Astrocyte (in vitro differentiated cells and primary cell): Measurements from ENCODE around the gene MLKL. TPM values are rescaled to one million over a fixed set of nuclear protein-coding genes. Genes with fewer than 3 reads are reported as not detected.

Source experiments
- DNase-seq: peaks from one replicate; pipeline ENCODE4 v3.0.0-alpha.2; 2010; ENCODE audit warnings: low read depth
- FAIRE-seq: peaks from 2 replicates; lab custom pipeline; 2011; peaks lifted over from hg19 to GRCh38; lab: Jason Lieb, UNC
- H2AFZ ChIP-seq: 2 replicates; pipeline ENCODE4 v1.6.0; 2012; ENCODE audit warnings: low read depth, low read length, inconsistent platforms
- H3K27ac ChIP-seq: 2 replicates; pipeline ENCODE4 v1.5.1; 2011; ENCODE audit warnings: low read depth, low read length, inconsistent platforms
- H3K27me3 ChIP-seq: 2 replicates; pipeline ENCODE4 v1.6.0; 2011; ENCODE audit warnings: low read length, inconsistent platforms; ENCODE audit not compliant: insufficient read depth
- H3K36me3 ChIP-seq: 2 replicates; pipeline ENCODE4 v1.5.1; 2011; ENCODE audit warnings: low read length, inconsistent platforms; ENCODE audit not compliant: insufficient read depth
- H3K4me1 ChIP-seq: 2 replicates; pipeline ENCODE4 v1.5.1; 2011; ENCODE audit warnings: low read length, inconsistent platforms; ENCODE audit not compliant: insufficient read depth
- H3K4me2 ChIP-seq: 2 replicates; pipeline ENCODE4 v1.6.0; 2012; ENCODE audit warnings: low read length, inconsistent platforms
- H3K4me3 ChIP-seq: 2 replicates; pipeline ENCODE4 v1.5.1; 2011; ENCODE audit warnings: low read depth, mild to moderate bottlenecking, low read length, inconsistent platforms; ENCODE audit not compliant: insufficient read depth
- H3K79me2 ChIP-seq: 2 replicates; pipeline ENCODE4 v1.6.0; 2012; ENCODE audit warnings: mild to moderate bottlenecking, low read length, inconsistent platforms; ENCODE audit not compliant: insufficient read depth
- H3K9ac ChIP-seq: 2 replicates; pipeline ENCODE4 v1.6.0; 2012; ENCODE audit warnings: mild to moderate bottlenecking, low read length, inconsistent platforms
- H3K9me3 ChIP-seq: 2 replicates; pipeline ENCODE4 v1.5.1; 2012; ENCODE audit warnings: low read depth, mild to moderate bottlenecking, low read length, inconsistent platforms; ENCODE audit not compliant: insufficient read depth
- H4K20me1 ChIP-seq: 2 replicates; pipeline ENCODE4 v1.6.0; 2012; ENCODE audit warnings: low read length, inconsistent platforms; ENCODE audit not compliant: insufficient read depth
- H3K27ac Mint-ChIP-seq: one replicate; pipeline ENCODE4 v1.8.0; 2021; ENCODE audit warnings: mild to moderate bottlenecking, mixed read lengths; ENCODE audit not compliant: unreplicated experiment
- H3K27me3 Mint-ChIP-seq: one replicate; pipeline ENCODE4 v1.8.0; 2021; ENCODE audit warnings: low read depth, mixed read lengths; ENCODE audit not compliant: unreplicated experiment
- H3K36me3 Mint-ChIP-seq: one replicate; pipeline ENCODE4 v1.8.0; 2021; ENCODE audit warnings: low read depth, mixed read lengths; ENCODE audit not compliant: unreplicated experiment
- H3K4me1 Mint-ChIP-seq: one replicate; pipeline ENCODE4 v1.8.0; 2021; ENCODE audit warnings: low read depth, mixed read lengths; ENCODE audit not compliant: unreplicated experiment
- H3K4me3 Mint-ChIP-seq: one replicate; pipeline ENCODE4 v1.8.0; 2021; ENCODE audit warnings: mild to moderate bottlenecking, moderate library complexity, mixed read lengths; ENCODE audit not compliant: unreplicated experiment
- H3K9me3 Mint-ChIP-seq: one replicate; pipeline ENCODE4 v1.8.0; 2021; ENCODE audit warnings: mild to moderate bottlenecking, mixed read lengths; ENCODE audit not compliant: unreplicated experiment
- EZH2 ChIP-seq: IDR thresholded peaks from 2 replicates; pipeline ENCODE4 v1.6.1; 2012; ENCODE audit warnings: mild to moderate bottlenecking, low read length, inconsistent platforms; ENCODE audit not compliant: insufficient read depth
- total RNA-seq: library from RNA; stranded (reverse); gene quantifications from 2 replicates; pipeline ENCODE4 v1.2.1, GENCODE V29; 2021
- TF ChIP-seq, protein P1 (sequence below): IDR thresholded peaks from 2 replicates; pipeline ENCODE4 v1.5.1; 2011; ENCODE audit warnings: low read depth, mild to moderate bottlenecking, inconsistent platforms, low read length, moderate library complexity; ENCODE audit not compliant: insufficient read depth

Gene MLKL
- total RNA-seq, 1 donor from 2014 or later, result 6.2 TPM

DNA sequence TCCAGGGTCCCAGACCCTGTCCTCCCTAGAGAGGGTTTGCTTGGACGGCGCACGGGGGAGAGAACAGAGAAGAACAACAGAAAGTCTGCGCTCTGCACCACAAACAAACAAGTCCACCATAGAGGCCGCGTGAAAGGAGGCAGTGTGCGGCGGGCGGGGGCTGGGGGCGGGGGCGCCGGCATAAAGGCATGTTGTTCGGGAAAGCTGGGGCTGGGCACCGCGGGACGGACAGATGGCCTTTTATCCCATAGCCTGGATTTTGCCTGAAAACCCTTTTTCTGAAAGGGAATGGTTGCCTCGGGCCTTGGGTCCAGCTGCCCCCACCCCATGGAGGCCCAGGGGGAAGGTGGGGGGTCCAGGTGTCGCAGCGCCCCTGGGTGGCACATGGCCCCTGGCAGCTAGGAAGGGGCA, 48.0 kb upstream of the MLKL start:
- Histone ChIP-seq H3K27me3 (no peaks in the 10 kb centered on the region), H4K20me1 (no peaks in the 10 kb centered on the region), H3K9me3 (no peaks in the 10 kb centered on the region), H3K36me3 (no peaks in the 10 kb centered on the region), H3K4me1 (peaks cover 10% of the 10 kb centered on the region), H3K79me2 (no peaks in the 10 kb centered on the region), H3K27ac (no peak overlapping the region), H3K4me3 (no peak overlapping the region), H2AFZ (no peak overlapping the region), H3K9ac (no peak overlapping the region), H3K4me2 (no peak overlapping the region)
- Mint-ChIP-seq H3K4me1 (peaks cover 5% of the 10 kb centered on the region), H3K27me3 (peaks cover 18% of the 10 kb centered on the region), H3K36me3 (no peaks in the 10 kb centered on the region), H3K27ac (no peak overlapping the region), H3K4me3 (no peak overlapping the region), H3K9me3 (no peaks in the 10 kb centered on the region)
- DNase-seq (no peak), FAIRE-seq (no peak)
- TF ChIP-seq EZH2, result no peak
- TF ChIP-seq, protein P1, sequence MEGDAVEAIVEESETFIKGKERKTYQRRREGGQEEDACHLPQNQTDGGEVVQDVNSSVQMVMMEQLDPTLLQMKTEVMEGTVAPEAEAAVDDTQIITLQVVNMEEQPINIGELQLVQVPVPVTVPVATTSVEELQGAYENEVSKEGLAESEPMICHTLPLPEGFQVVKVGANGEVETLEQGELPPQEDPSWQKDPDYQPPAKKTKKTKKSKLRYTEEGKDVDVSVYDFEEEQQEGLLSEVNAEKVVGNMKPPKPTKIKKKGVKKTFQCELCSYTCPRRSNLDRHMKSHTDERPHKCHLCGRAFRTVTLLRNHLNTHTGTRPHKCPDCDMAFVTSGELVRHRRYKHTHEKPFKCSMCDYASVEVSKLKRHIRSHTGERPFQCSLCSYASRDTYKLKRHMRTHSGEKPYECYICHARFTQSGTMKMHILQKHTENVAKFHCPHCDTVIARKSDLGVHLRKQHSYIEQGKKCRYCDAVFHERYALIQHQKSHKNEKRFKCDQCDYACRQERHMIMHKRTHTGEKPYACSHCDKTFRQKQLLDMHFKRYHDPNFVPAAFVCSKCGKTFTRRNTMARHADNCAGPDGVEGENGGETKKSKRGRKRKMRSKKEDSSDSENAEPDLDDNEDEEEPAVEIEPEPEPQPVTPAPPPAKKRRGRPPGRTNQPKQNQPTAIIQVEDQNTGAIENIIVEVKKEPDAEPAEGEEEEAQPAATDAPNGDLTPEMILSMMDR, result no peak

DNA sequence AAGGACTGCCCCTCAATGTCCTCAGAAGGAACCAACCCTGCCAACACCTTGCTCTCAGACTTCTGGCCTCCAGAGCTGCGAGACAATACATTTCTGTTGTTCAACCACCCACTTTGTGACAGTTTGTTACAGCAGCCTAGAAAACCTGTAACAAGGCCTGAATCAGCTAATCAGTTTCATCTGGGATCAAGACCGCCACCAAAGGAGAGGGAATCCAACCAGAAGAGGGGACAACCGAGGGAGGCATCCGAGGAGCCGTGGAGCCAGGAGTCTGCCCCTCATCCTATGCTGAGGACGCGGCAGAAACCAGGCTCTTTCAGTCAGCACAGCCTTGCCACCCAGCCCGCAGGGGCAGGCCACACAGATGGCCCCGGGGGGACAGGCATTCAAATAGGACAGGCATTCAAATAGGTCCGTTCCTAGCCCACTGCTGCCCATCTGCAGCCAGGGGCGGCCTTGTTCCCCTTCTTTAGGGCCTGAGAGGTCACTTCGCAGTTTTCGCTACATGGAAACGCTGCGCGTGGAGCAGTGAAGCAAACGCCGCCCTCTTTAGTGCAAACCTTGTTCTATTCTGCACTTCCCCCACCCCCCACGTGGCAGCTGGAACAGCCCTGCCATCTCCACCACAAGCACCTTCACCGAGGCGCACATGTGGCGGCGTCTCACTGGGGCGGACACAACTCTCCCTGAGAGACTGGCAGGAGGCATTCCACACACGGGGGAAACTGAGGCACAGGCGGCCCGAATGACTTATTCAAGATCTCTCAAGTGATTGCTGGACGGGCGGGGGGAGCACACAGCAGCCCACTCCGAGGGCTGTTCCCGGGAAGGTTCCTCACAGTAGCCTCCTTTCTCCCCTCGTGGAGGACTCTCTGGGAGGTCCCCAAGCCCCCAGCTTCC, 47.3 kb upstream of the MLKL start:
- no peak overlapping the region for H3K9ac ChIP-seq
- Mint-ChIP-seq H3K36me3 (no peaks in the 10 kb centered on the region), H3K4me3 (no peak overlapping the region), H3K9me3 (no peaks in the 10 kb centered on the region), H3K27me3 (peaks cover 18% of the 10 kb centered on the region), H3K4me1 (peaks cover 9% of the 10 kb centered on the region), H3K27ac (no peak overlapping the region)
- H3K9me3 ChIP-seq, result no peaks in the 10 kb centered on the region
- H3K27me3 ChIP-seq, result no peaks in the 10 kb centered on the region
- FAIRE-seq, result no peak
- H3K36me3 ChIP-seq, result no peaks in the 10 kb centered on the region
- H3K4me1 ChIP-seq, result peaks cover 14% of the 10 kb centered on the region
- no peak for TF ChIP-seq EZH2
- TF ChIP-seq, protein P1, result no peak
- peak overlapping the region; percentile 10 for H2AFZ ChIP-seq
- no peak overlapping the region for H3K4me3 ChIP-seq
- no peaks in the 10 kb centered on the region for H3K79me2 ChIP-seq
- no peak for DNase-seq
- no peak overlapping the region for H3K27ac ChIP-seq
- no peak overlapping the region for H3K4me2 ChIP-seq
- H4K20me1 ChIP-seq, result no peaks in the 10 kb centered on the region

DNA sequence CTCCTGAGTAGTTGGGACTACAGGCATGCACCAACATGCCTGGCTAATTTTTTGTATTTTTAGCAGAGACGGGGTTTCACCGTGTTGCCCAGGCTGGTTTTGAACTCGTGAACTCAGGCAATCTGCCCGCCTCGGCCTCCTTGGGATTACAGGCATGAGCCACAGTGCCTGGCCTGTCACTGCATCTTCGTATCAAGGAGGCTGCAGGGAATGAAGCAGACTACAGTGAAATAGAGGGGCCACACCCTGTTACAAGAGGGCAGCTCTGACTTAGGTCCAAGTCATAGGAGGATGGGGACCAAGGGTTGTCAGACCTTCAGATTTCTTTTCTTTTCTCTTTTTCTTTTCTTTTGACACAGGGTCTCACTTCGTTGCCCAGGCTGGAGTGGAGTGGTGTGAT, 45.3 kb upstream of the MLKL start:
- TF ChIP-seq EZH2, result no peak
- TF ChIP-seq, protein P1, result no peak

More for the DNA sequence above, 45.3 kb upstream of the MLKL start:
- peaks cover 8% of the 10 kb centered on the region for H3K27me3 Mint-ChIP-seq
- no peak overlapping the region for H2AFZ ChIP-seq
- H3K4me1 Mint-ChIP-seq, result peaks cover 10% of the 10 kb centered on the region
- H4K20me1 ChIP-seq, result no peaks in the 10 kb centered on the region
- H3K4me3 ChIP-seq, result no peak overlapping the region
- FAIRE-seq, result no peak
- no peaks in the 10 kb centered on the region for H3K9me3 Mint-ChIP-seq
- no peaks in the 10 kb centered on the region for H3K79me2 ChIP-seq
- no peaks in the 10 kb centered on the region for H3K9me3 ChIP-seq
- no peaks in the 10 kb centered on the region for H3K27me3 ChIP-seq
- no peak overlapping the region for H3K27ac ChIP-seq
- H3K9ac ChIP-seq, result no peak overlapping the region
- H3K4me1 ChIP-seq, result peaks cover 18% of the 10 kb centered on the region
- H3K27ac Mint-ChIP-seq, result no peak overlapping the region
- no peak overlapping the region for H3K4me3 Mint-ChIP-seq
- no peaks in the 10 kb centered on the region for H3K36me3 Mint-ChIP-seq
- DNase-seq, result no peak
- H3K4me2 ChIP-seq, result no peak overlapping the region
- H3K36me3 ChIP-seq, result no peaks in the 10 kb centered on the region
